Stimulated activated CD8-positive, alpha-beta memory T cell treated with anti-CD3 and anti-CD28 coated beads, Interleukin-12 subunit alpha, Interleukin-12 subunit beta, amount 100 ng/mL, for 4 hours (primary cell): ENCODE measurements around the gene BCO2.
"Not testable (repeated sequence)": the region's sequence is repeated elsewhere in the genome, so short reads cannot be mapped to it uniquely, and the experiment has no call there.

ENCODE experiments used
- DNase-seq: peaks from one replicate; pipeline ENCODE4 v3.0.0-alpha.2; 2020; ENCODE audit warnings: low read depth

BCO2 gene

GRCh38 chr11:112174789-112175598 lies at the start of gene BCO2:
Gene BCO2 (plus strand): TSS chr11:112175512. CDS start chr11:112175602, 90 bp downstream.
- peak; percentile 13 for DNase-seq

DNA sequence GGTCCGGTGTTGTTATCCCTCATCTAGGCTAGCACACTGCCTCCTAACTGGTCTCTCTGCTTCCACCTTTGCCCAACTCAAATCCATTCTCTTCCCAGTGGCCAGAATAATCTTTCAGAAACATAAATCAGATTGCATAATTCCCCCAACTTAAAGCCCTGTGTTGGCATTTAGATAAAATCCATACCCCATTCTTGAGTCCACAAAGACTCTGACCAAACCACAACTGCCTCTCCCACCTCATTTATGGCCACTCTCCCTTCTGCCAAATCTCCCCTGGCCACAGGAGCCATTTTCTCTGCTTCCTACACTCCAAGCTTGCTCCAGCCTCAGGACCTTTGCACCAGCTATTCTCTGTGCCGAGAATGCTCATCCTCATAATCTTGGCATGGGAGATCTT lies 48.3 kb upstream of the BCO2 start:
- DNase-seq: no peak

- DNase-seq: no peak
These were observed 46.7 kb upstream of the BCO2 start for GRCh38 chr11:112128483-112129121.

- DNase-seq: no peak
These were observed 45.7 kb upstream of the BCO2 start for GRCh38 chr11:112129656-112130055.

- no peak for DNase-seq
These were observed 42.6 kb upstream of the BCO2 start for GRCh38 chr11:112132737-112133136.

DNA sequence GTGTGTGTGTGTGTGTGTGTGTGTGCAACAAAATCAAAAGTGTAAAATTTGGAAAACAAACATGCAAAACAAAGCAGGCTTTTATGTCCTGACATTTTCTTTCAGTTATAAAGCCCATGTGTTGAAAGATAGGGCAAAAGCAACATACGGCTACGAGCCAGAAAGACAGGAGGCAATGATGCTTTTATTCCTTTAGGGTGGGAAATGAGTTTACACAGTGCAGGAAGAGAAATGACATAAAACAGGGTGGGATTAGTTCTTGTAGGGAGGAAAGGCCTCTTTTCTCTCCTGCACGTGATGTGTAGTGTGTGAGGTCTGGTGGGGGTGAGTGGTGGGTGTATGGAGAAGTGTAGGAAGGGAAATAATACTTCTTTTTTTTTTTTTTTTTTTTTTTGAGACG lies 40.8 kb upstream of the BCO2 start:
- DNase-seq: no peak

DNA sequence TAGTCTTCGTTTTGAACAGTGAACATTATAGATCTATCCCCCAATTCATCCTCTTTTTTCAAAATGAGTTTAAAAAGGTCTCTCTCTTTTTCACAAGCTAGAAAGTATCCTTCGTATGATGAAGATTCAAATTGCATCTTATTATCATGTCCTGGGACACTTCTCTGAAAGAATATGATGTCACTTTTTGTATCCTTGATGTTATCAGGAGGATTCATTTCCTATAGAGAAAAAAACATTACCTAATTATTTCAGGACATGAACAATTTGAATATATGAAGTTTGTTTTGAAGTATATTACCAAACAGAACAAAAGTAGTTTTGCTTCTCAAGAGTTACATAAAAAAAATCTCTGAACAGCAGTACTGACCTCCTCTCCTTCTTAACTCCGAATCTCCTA lies 31.7 kb upstream of the BCO2 start:
- no peak for DNase-seq

- no peak for DNase-seq
These were observed 24.8 kb upstream of the BCO2 start for GRCh38 chr11:112150517-112150916.

DNA sequence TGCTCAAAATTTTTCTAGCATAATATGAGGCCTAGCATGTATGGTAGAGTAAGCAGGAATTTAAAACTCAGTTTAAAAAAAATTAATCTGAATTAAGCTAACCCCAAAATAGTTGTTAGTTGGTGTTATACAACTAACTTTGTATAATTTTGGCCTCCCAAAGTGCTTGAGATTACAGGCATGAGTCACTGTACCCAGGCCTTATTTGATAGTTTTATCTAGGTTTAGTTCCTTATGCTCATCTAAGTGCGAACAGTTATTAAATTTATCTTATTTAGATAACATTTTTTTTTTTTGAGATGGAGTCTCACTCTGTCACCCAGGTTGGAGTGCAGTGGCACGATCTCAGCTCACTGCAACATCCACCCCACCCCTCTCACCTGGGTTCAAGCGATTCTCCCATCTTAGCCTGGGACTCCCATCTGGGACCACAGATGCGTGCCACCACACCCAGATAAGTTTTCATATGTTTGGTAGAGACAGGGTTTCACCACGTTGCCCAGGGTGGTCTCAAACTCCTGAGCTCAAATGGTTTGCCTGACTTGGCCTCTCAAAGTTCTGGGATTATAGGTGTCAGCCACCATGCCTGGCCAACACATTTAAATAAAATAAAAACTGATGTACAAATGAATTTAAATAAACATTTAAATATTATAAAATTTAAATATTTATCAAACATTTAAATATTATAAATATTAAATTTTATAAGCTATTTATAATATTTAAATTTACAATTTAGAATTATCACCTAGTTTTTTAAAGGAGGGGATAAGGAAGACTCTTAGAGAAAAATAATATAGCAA lies 19.0 kb upstream of the BCO2 start:
- DNase-seq: no peak

DNA sequence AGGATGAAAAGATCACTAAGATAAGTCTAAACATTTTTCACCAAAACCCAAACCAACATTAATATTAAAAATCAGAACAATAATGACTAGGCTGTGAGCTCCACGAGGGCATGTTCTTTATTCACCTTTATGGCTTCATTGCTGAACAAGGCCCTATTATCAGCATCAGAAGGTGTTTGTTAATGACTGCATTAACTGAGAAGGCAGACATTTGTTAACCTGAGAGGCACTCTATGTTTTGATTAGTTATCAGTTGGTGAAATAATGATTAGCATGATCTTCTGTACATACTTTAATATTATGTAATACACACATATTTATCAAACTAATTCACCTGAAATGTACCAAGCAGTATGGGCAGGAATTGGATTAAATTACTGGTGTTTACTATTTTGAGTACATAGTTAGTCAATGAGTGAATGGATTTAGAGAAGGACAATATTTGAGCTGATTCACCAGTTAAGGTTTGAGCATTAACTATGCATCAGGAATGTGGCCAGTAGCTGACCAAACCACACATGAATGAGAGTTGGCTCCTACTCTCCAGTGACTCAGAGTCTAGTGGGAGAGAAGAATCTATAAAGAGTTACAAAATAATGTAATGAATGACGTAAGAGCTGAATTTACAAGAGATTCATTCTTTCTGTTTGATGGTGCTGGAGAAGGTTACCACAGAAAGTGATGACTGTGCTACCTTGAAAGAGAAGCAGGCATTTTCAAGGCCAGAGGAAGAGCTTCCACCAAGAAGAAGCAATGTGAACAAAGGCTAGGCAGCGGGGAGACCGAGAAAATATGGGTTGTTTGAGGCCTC lies 18.2 kb upstream of the BCO2 start:
- DNase-seq: no peak

DNA sequence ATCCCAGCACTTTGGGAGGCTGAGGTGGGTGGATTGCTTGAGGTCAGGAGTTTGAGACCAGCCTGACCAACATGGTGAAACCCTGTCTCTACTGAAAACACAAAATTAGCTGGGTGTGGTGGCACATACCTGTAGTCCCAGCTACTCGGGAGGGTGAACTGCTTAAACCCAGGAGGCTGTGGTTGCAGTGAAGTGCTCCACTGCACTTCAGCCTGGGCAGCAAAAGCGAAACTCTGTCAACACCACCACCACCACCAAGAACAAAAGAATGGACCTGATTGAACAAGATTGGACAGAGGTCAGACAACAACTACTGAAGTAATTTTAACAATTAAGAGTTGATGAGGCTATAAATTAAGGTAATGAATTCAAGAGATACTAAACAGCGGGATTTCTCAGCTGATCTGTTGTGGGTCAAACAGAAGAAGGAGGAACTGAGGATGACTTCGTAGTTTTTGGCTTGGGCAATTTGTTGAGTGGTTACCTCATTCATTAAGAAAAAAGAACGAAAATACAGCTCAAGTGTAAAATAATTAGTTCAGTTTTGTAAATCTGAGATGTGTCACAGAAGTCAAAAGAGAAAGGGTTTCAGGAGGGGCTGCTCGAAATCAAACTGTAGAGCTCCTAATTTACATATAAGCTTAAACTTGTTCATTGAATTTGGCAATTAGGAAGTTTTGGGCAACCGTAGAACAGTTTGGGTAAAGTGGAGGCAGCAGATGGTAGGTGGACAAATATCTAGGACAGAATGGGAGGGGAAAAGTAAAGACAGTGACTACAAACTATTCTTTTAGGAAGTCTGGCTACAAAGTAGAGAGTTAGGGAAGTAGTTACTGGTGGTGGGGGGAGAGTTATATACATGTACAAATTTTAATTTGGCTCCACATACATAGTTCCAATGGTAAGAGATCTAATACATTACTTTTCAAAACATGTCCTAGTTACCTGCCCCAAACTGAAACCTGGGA lies 15.9 kb upstream of the BCO2 start:
- no peak for DNase-seq

DNA sequence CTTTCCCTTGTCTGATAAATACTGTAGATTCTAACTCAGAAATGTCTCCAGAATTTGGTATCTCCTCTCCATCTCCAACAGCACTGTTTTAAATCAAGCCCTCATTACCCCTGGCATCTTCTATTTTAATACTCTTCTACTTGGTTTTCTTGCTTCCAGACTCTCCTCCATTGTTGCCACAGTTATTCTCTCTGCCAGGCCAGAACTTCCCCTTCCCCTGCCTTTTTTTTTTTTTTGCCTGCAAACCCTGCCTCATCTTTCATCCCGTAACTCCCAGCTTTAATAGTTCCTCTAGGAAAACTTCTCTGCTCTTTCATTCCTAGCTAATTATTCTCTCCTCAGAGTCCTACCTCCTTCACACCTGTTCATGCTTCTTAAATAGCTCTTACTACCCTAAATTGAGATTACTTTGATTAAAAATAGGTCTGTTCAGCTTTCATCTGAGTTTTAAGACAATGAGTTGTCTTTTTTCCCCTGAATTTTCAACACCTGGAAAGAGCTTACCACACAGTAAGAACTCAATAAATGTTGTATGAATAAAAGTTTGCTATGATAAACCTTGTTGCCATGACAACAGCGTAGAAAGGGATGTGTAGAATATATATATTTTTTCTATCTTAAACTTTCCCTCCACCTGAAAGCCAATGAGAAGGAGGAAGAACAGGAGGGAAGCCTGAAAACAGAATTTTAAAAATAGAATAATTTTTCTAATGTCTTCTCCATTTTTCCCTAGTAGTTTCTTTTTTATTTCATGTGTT lies 15.0 kb upstream of the BCO2 start:
- no peak for DNase-seq

GRCh38 chr11:112161012-112161411 lies 14.3 kb upstream of the BCO2 start:
- no peak for DNase-seq

DNA sequence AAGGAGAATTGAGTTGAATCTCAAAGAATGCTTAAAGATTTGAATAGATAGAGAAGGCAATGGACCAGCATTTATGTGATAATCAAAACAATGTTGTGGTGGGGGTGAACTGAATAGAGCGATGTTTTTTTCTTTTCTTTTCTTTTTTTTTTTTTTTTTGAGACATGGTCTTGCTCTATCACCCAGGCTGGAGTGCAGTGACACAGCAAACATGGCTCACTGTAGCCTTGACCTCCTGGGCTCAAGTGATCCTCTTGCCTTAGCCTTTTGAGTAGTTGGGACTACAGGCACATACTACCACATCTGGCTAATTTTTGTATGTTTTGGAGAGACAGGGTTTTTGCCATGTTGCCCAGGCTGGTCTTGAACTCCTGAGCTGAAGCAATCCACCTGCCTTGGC lies 13.1 kb upstream of the BCO2 start:
- not testable (repeated sequence) for DNase-seq

DNA sequence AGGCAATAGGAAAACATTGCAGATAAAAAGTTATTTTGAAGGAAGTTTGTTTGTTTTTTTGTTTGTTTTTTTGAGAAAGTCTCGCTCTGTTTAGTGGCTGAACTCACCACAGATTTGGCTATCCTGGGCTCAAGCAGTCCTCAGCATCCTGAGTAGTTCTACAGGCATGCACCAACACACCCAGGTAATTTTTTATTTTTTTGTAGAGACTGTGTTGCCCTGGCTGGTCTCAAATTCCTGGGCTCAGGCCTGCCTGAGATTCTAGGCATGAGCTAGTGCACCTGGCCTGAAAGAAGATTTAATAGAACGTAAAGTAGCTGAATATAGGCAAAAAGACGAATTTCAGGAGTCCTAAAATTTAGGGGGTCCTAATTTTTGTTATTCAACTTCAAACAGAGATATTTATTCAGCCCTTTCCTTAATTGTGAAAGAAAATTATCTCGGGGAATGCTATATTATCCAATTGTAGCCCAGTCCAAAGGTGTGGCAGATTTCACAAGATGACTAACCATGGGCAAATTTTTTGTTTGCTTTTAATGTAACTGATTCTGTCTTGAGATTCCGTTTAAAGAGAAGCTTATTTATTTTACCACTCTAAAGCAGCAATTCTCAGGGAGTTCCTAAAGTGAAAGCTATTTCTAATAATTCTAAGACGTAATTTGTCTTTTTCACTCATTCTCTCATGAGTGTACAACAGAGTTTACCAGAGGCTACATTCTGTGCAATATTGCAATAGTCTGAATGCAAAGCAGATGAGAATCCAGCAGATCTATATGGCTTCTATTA lies 12.4 kb upstream of the BCO2 start:
- DNase-seq: no peak

GRCh38 chr11:112163875-112164685 lies 11.2 kb upstream of the BCO2 start, which contains the start of gene IL18:
Gene IL18 (minus strand): TSS chr11:112164094. CDS start chr11:112155053, 9,041 bp downstream.
- no peak for DNase-seq

- DNase-seq: no peak
These were observed 10.3 kb upstream of the BCO2 start for GRCh38 chr11:112165049-112165448.

DNA sequence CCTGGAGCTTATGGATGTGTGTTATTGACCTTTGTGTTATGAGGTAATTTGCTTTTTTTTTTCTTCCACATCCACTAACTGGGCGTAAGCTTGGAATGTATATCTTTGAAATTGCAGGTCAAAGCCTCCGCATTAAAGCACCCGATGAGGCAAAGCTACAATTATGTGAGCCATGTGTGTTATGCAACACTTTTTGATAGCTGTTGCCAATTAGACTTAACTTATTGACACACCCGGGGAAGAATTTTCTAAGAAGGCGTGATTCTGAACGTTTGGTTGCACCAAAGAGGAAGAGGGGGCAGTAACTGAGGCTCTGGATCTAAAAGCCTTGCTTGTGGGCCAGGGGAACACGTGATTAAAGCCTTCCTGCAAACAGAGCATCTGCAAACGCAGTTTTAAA lies 8.8 kb upstream of the BCO2 start:
- DNase-seq: no peak
